ENCODE data around the gene PHF20.
"Not testable (repeated sequence)": the region's sequence is repeated elsewhere in the genome, so short reads cannot be mapped to it uniquely, and the experiment has no call there.

PHF20 gene

DNA sequence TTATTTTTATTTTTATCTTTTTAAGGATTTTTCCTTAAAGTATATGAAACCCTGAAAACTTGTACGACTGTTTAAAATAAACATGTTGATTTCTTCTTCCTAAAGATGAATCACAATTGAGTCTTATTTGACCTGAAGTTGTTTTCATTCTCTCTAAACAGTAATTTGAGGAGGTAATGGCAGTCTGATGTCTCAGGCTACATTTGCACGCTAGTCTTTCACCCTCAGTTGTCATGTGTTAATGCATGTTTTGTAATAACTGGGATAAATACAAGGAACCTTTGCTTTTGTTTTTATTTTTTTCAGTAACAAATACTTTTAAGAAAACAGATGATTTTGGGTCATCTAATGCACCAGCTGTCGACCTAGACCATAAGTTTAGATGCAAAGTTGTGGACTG, 127.2 kb downstream of the PHF20 start:
- H3K4me3 ChIP-seq (replicated peaks in 1 of 2; ENCODE audit: low read depth in 2 of 2, low read length in 2 of 2): no peak overlapping the region
- no peak for DNase-seq (ENCODE audit: low read depth in 2 of 2)
- no peak for TF ChIP-seq CTCF (IDR thresholded peaks at IDR 0.05; ENCODE audit: low read depth, low read length)

DNA sequence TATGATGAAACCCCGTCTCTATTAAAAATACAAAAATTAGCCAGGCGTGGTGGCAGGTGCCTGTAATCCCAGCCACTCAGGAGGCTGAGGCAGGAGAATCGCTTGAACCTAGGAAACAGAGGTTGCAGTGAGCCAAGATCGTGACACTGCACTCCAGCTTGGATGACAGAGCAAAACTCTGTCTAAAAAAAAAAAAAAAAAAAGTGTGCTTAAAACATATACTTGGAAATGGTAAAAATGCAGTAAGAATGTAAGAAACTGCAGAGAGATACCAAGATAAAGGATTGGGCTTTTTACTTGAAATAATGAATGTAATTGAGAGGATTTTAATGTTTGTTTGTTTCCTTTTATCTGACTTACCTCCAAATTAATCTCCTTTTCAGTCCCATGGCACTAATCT, 129.4 kb downstream of the PHF20 start:
- DNase-seq (ENCODE audit: low read depth in 2 of 2); H3K4me3 ChIP-seq (replicated peaks in 1 of 2; ENCODE audit: low read depth in 2 of 2, low read length in 2 of 2): not testable (repeated sequence)

DNA sequence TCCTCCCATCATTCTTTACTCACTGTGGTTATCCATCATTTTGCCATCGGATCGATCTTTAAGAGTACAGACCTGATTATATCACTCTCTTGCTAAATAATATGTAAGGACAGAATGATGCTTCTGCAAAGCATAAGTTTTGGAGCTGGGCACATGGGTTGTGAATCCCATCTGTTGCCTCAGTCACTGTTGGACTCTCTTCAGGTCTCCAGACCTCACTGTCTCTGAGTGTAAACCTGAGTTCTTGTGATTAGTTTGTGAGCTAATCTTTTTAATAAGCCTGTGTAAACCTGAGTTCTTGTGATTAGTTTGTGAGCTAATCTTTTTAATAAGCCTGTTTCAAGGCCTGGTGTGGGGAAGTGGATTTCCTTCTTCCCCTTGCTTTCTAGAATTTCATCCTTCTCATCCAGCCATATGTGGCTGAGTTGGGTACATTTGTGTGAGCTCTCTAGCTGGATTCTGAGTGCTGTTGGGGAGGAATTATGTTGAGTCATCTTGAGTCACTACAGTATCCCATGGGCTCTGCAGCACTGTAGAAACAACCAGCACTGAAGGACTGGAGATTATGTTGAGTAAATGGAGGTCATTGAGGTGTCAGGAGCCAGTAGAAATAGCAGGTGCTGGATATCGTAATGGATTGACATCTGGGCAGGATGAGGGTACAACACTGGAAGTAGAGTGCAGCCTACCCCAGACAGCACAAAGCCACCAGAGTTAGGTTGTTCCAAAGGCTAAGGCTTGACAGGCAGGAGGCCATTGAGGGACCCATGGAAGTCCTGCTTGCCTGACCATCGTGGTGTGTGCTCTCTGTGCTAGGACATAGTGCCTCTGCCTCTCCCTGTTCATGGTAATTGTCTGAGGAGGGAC, 130.1 kb downstream of the PHF20 start:
- peak; percentile 80 to 91 for DNase-seq (ENCODE audit: low read depth in 2 of 2)
- no peak overlapping the region for H3K4me3 ChIP-seq (replicated peaks in 1 of 2; ENCODE audit: low read depth in 2 of 2, low read length in 2 of 2)
- no peak for TF ChIP-seq CTCF (IDR thresholded peaks at IDR 0.05; ENCODE audit: low read depth, low read length)

GRCh38 chr20:35902545-35902941, 130.7 kb downstream of the PHF20 start:
- no peak for TF ChIP-seq CTCF (IDR thresholded peaks at IDR 0.05; ENCODE audit: low read depth, low read length)
- H3K4me3 ChIP-seq (replicated peaks in 1 of 2; ENCODE audit: low read depth in 2 of 2, low read length in 2 of 2): no peak overlapping the region
- no peak for DNase-seq (ENCODE audit: low read depth in 2 of 2)

DNA sequence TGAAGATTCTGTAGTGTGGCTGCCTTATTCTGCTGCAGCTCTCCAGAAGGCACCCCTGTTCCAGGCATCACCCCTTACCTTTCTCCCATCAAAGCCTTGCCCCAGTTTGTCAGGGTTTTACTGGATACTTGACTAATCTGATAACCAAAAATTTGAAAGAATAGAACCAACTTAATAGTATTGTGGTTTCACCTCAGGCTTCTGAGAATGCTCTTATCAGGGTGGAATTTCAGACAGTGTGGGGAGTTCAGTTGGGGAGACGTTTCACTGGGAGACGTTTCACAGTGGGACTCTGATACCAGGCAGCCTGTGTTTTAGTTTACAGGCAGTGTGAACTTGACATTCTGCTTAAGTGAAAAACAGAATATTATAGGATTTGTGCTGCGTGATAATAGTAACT, 132.0 kb downstream of the PHF20 start:
- no peak for DNase-seq (ENCODE audit: low read depth in 2 of 2)
- no peak overlapping the region for H3K4me3 ChIP-seq (replicated peaks in 1 of 2; ENCODE audit: low read depth in 2 of 2, low read length in 2 of 2)
- no peak for TF ChIP-seq CTCF (IDR thresholded peaks at IDR 0.05; ENCODE audit: low read depth, low read length)

GRCh38 chr20:35904982-35905663, 133.3 kb downstream of the PHF20 start:
- TF ChIP-seq CTCF (IDR thresholded peaks at IDR 0.05; ENCODE audit: low read depth, low read length): no peak
- DNase-seq (ENCODE audit: low read depth in 2 of 2): no peak
- H3K4me3 ChIP-seq (replicated peaks in 1 of 2; ENCODE audit: low read depth in 2 of 2, low read length in 2 of 2): no peak overlapping the region

DNA sequence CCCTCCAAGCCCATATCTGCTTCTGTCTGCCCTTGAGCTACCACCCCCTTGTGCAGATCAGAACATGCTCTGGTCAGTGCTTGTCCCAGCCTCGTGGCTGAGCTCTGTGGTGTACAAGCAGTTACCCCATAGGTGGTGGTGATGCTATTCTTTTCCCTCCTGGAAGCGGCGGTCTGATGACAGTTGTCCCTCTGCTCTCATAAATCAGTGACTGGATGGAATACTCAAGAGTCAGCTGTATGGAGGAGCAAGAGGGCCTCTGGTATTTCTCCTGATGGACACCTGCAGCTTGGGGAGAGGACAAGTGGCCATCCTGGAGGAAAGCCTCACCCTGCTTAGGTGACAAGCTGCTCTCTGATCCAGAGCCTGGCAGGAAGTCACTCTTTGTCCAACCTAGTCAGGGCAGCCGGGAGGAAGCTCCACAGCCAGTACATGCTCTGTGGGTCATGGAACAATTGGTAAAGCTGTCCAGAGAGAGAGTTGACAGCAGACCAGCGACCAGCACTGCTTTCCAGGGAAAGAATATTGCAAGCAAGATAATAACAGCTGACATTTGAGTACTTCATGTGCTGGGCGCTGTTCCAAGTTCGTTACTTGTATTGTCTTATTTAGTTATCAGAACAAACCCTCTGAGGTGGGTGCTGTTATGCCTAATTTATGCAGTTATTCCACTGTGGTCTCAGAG, 135.3 kb downstream of the PHF20 start:
- TF ChIP-seq CTCF (IDR thresholded peaks at IDR 0.05; ENCODE audit: low read depth, low read length): no peak

More for the DNA sequence above, 135.3 kb downstream of the PHF20 start:
- H3K4me3 ChIP-seq (replicated peaks in 1 of 2; ENCODE audit: low read depth in 2 of 2, low read length in 2 of 2): no peak overlapping the region
- peak in 1 of 2 donors; percentile 35 for DNase-seq (ENCODE audit: low read depth in 2 of 2)
